CD4-positive, alpha-beta T cell (primary cell): Measurements from ENCODE around the gene PHF1. TPM values are rescaled to one million over a fixed set of nuclear protein-coding genes. Genes with fewer than 3 reads are reported as not detected.

Experiments used
- ATAC-seq: fragments of 200-7000 bp; cut with Tn5 transposase; one replicate; pipeline ENCODE4 v1.10.0; 2022; ENCODE audit warnings: mild to moderate bottlenecking; ENCODE audit not compliant: poor library complexity
- CTCF ChIA-PET: fragments of 350-600 bp; sonication (Branson Sonifier 250); formaldehyde crosslinking; loops from one replicate; lab custom pipeline; 2021; ENCODE audit warnings: antibody characterized with exemption, inconsistent platforms; lab: Charles Lee
- POLR2A ChIA-PET: fragments of 350-600 bp; sonication (Branson Sonifier 250); formaldehyde crosslinking; loops from one replicate; lab custom pipeline; 2021; ENCODE audit warnings: antibody characterized with exemption, inconsistent platforms; lab: Charles Lee
- DNase-seq, 14 experiments: peaks; one replicate each; pipeline ENCODE4 v3.0.0-alpha.2; 2013 to 2020; ENCODE audit warnings: mixed read lengths in 2 of 14
- H3K27ac ChIP-seq, 2 donors: one replicate each; pipeline versions ENCODE4 v1.5.1 to v1.7.0; 2013; ENCODE audit warnings: low read length in 2 of 2, low read depth in 1 of 2, mild to moderate bottlenecking in 1 of 2
- H3K27me3 ChIP-seq, 2 experiments: 1 replicate in 1 of 2; 2 replicates in 1 of 2; pipeline versions ENCODE4 v1.6.1 to v1.7.0; 2013; ENCODE audit warnings: low read length in 2 of 2, control low read depth in 1 of 2, mild to moderate bottlenecking in 1 of 2, moderate library complexity in 1 of 2; ENCODE audit not compliant: insufficient read depth in 2 of 2, control insufficient read depth in 1 of 2
- H3K36me3 ChIP-seq: one replicate; pipeline ENCODE4 v1.6.1; 2013; ENCODE audit warnings: low read length, control low read depth; ENCODE audit not compliant: insufficient read depth
- H3K4me1 ChIP-seq: one replicate; pipeline ENCODE4 v1.6.1; 2013; ENCODE audit warnings: low read length, control low read depth; ENCODE audit not compliant: insufficient read depth
- H3K4me3 ChIP-seq: one replicate; pipeline ENCODE4 v1.5.1; 2013; ENCODE audit warnings: mild to moderate bottlenecking, low read length, moderate library complexity
- H3K9me3 ChIP-seq, 2 experiments: 1 replicate in 1 of 2; 2 replicates in 1 of 2; pipeline versions ENCODE4 v1.6.1 to v1.7.0; 2013; ENCODE audit warnings: low read length in 2 of 2, mild to moderate bottlenecking in 2 of 2, control low read depth in 1 of 2, moderate library complexity in 1 of 2; ENCODE audit not compliant: control insufficient read depth in 1 of 2, insufficient read depth in 1 of 2
- H3K27ac Mint-ChIP-seq: one replicate; pipeline ENCODE4 v1.8.0; 2020; ENCODE audit warnings: mixed read lengths
- H3K27me3 Mint-ChIP-seq: one replicate; pipeline ENCODE4 v1.8.0; 2021; ENCODE audit warnings: mixed read lengths
- H3K36me3 Mint-ChIP-seq: one replicate; pipeline ENCODE4 v1.8.0; 2021; ENCODE audit warnings: low read depth, mixed read lengths
- H3K4me1 Mint-ChIP-seq: one replicate; pipeline ENCODE4 v1.8.0; 2021; ENCODE audit warnings: low read depth, mixed read lengths
- H3K4me3 Mint-ChIP-seq: one replicate; pipeline ENCODE4 v1.8.0; 2020; ENCODE audit warnings: mild to moderate bottlenecking, mixed read lengths
- H3K9me3 Mint-ChIP-seq: one replicate; pipeline ENCODE4 v1.8.0; 2020; ENCODE audit warnings: mixed read lengths
- intact Hi-C, 2 experiments: fragments of 100-400 bp; cut with DNase I in 1 of 2; cut with micrococcal nuclease in 1 of 2; formaldehyde crosslinking; loops; one replicate each; pipeline versions ENCODE4 v1.15.1 to v1.9.0; 2023 to 2025; cut with DNase I, micrococcal nuclease
- total RNA-seq, 174 experiments: library from RNA in 2 of 174; stranded (reverse) in 2 of 174; gene quantifications; one replicate each; pipeline ENCODE4 v1.2.3 and lab custom pipeline; 2021 to 2026
- TF ChIP-seq, protein P1 (sequence below): fragments of 200-600 bp; IDR thresholded peaks from one replicate; pipeline ENCODE4 v1.8.0; 2022; ENCODE audit warnings: antibody characterized with exemption, mild to moderate bottlenecking

The PHF1 gene
- total RNA-seq, 2 experiments from 2014 or later, result 545 to 557 TPM

- Mint-ChIP-seq H3K4me1 (no peaks in the 10 kb centered on the region), H3K9me3 (no peaks in the 10 kb centered on the region), H3K27ac (no peak overlapping the region), H3K36me3 (peaks cover 80% of the 10 kb centered on the region), H3K4me3 (no peak overlapping the region), H3K27me3 (no peaks in the 10 kb centered on the region)
- no peak overlapping the region for H3K4me3 ChIP-seq
- H3K27ac ChIP-seq, result no peak overlapping the region
- H3K9me3 ChIP-seq, result no peaks in the 10 kb centered on the region
- CTCF ChIA-PET, result no interaction called here
- no peaks in the 10 kb centered on the region for H3K27me3 ChIP-seq
- H3K36me3 ChIP-seq, result peaks cover 76% of the 10 kb centered on the region
- peaks cover 3% of the 10 kb centered on the region for H3K4me1 ChIP-seq
- ATAC-seq (no peak), DNase-seq (no peak)
- TF ChIP-seq, protein P1, sequence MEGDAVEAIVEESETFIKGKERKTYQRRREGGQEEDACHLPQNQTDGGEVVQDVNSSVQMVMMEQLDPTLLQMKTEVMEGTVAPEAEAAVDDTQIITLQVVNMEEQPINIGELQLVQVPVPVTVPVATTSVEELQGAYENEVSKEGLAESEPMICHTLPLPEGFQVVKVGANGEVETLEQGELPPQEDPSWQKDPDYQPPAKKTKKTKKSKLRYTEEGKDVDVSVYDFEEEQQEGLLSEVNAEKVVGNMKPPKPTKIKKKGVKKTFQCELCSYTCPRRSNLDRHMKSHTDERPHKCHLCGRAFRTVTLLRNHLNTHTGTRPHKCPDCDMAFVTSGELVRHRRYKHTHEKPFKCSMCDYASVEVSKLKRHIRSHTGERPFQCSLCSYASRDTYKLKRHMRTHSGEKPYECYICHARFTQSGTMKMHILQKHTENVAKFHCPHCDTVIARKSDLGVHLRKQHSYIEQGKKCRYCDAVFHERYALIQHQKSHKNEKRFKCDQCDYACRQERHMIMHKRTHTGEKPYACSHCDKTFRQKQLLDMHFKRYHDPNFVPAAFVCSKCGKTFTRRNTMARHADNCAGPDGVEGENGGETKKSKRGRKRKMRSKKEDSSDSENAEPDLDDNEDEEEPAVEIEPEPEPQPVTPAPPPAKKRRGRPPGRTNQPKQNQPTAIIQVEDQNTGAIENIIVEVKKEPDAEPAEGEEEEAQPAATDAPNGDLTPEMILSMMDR, result no peak
- POLR2A ChIA-PET, result interaction anchor here (1.0 kb wide), 1 partner anchor 21 kb away, joined by 3 read pairs; the partner anchor contains the start of gene SYNGAP1
- intact Hi-C loops, result no loop called here
Measured at GRCh38 chr6:33440649-33441309, 30.0 kb downstream of the PHF1 start.

- H3K36me3 Mint-ChIP-seq, result peaks cover 80% of the 10 kb centered on the region
- DNase-seq (no peak), ATAC-seq (no peak)
- H3K9me3 Mint-ChIP-seq, result no peaks in the 10 kb centered on the region
- TF ChIP-seq, protein P1, result no peak
- H3K4me1 ChIP-seq, result peaks cover 3% of the 10 kb centered on the region
- POLR2A ChIA-PET, result interaction anchor here (2.2 kb wide), 1 partner anchor 11 kb away, joined by 6 read pairs; no protein-coding TSS in a partner anchor
- no peaks in the 10 kb centered on the region for H3K4me1 Mint-ChIP-seq
- H3K36me3 ChIP-seq, result peaks cover 78% of the 10 kb centered on the region
- no peaks in the 10 kb centered on the region for H3K27me3 Mint-ChIP-seq
- intact Hi-C loops, result no loop called here
- H3K4me3 Mint-ChIP-seq, result no peak overlapping the region
- H3K27ac Mint-ChIP-seq, result no peak overlapping the region
- H3K4me3 ChIP-seq, result no peak overlapping the region
- CTCF ChIA-PET, result no interaction called here
- no peaks in the 10 kb centered on the region for H3K27me3 ChIP-seq
- no peaks in the 10 kb centered on the region for H3K9me3 ChIP-seq
- no peak overlapping the region for H3K27ac ChIP-seq
Measured at GRCh38 chr6:33441457-33441856, 30.6 kb downstream of the PHF1 start.

DNA sequence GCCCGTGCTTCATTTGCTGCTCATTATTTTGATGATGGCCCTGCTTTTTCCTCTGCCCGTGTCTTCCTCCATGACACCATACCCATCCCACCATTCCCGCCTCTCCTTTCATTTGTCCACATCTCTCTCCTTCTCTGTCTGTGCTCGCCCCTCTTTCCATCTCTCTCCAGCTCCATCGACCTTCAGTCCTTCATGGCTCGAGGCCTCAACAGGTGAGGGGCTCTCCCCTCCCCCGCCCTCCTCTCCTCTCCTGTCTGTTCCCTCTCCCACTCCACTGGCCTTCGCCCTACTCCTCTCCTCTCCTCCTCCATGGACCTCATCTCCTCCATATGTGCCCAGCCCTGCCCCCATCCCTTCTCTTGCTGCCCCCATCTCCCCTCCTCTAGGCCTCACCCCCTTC, 31.5 kb downstream of the PHF1 start:
- Mint-ChIP-seq H3K4me3 (no peak overlapping the region), H3K27ac (no peak overlapping the region), H3K4me1 (no peaks in the 10 kb centered on the region), H3K36me3 (peaks cover 80% of the 10 kb centered on the region), H3K9me3 (no peaks in the 10 kb centered on the region), H3K27me3 (no peaks in the 10 kb centered on the region)
- H3K4me1 ChIP-seq, result peaks cover 3% of the 10 kb centered on the region
- DNase-seq (no peak), ATAC-seq (no peak)
- ChIA-PET POLR2A (interaction anchor here (2.2 kb wide), 1 partner anchor 12 kb away, joined by 6 read pairs; no protein-coding TSS in a partner anchor), CTCF (no interaction called here)
- peaks cover 74% of the 10 kb centered on the region for H3K36me3 ChIP-seq
- H3K9me3 ChIP-seq, result no peaks in the 10 kb centered on the region
- no peak overlapping the region for H3K27ac ChIP-seq
- intact Hi-C loops, result no loop called here
- TF ChIP-seq, protein P1, result no peak
- no peaks in the 10 kb centered on the region for H3K27me3 ChIP-seq
- no peak overlapping the region for H3K4me3 ChIP-seq
